IMR-90 (cell line): ENCODE measurements around the gene CSGALNACT2. TPM values are rescaled to one million over a fixed set of nuclear protein-coding genes. Genes with fewer than 3 reads are reported as not detected.

ENCODE experiments used
- ATAC-seq: fragments of 200-7000 bp; cut with Tn5 transposase; 2 replicates; pipeline ENCODE4 v1.9.1; 2020; ENCODE audit warnings: low read depth, mild to moderate bottlenecking, moderate library complexity
- BruUV-seq: library from RNA; stranded (reverse); fragments of 400-500 nt; replicated peaks from 2 replicates; lab custom pipeline; 2021; lab: Mats Ljungman, UMichigan
- CTCF ChIA-PET: fragments of 300-600 bp; formaldehyde crosslinking; extraction: SDS; loops from one replicate; lab custom pipeline; 2021; ENCODE audit warnings: antibody characterized with exemption; lab: Yijun Ruan, JAX
- POLR2A ChIA-PET: fragments of 300-600 bp; sonication (Branson Sonifier 250); formaldehyde crosslinking; loops from one replicate; lab custom pipeline; 2022; ENCODE audit warnings: antibody characterized with exemption; ENCODE audit not compliant: unreplicated experiment; lab: Charles Lee
- DNase-seq: peaks from one replicate; pipeline ENCODE4 v3.0.0; 2013
- H2AFZ ChIP-seq: replicated peaks from 2 replicates; pipeline ENCODE3; 2013; ENCODE audit warnings: low read length, mild to moderate bottlenecking; ENCODE audit not compliant: poor library complexity
- H2AK5ac ChIP-seq: 2 replicates; pipeline ENCODE4 v1.6.1; 2013; ENCODE audit warnings: low read depth, low read length, inconsistent platforms
- H2AK9ac ChIP-seq: replicated peaks from 2 replicates; pipeline ENCODE3; 2013; ENCODE audit warnings: mild to moderate bottlenecking, low read depth, low read length, moderate library complexity; ENCODE audit not compliant: poor library complexity
- H2BK120ac ChIP-seq: 2 replicates; pipeline ENCODE4 v1.6.1; 2013; ENCODE audit warnings: low read depth, low read length, inconsistent platforms
- H2BK15ac ChIP-seq: 3 replicates; pipeline ENCODE4 v1.6.1; 2013; ENCODE audit warnings: low read depth, low read length, inconsistent platforms
- H2BK20ac ChIP-seq: 2 replicates; pipeline ENCODE4 v1.6.1; 2013; ENCODE audit warnings: low read depth, mild to moderate bottlenecking, inconsistent platforms, low read length, moderate library complexity
- H2BK5ac ChIP-seq: 2 replicates; pipeline ENCODE4 v1.6.1; 2013; ENCODE audit warnings: mild to moderate bottlenecking, low read depth, low read length, inconsistent platforms; ENCODE audit not compliant: poor library complexity, severe bottlenecking
- H3K14ac ChIP-seq: replicated peaks from 2 replicates; pipeline ENCODE4 v1.6.1; 2013; ENCODE audit warnings: low read depth, low read length, inconsistent platforms
- H3K18ac ChIP-seq: 2 replicates; pipeline ENCODE4 v1.6.1; 2013; ENCODE audit warnings: low read depth, low read length, control low read depth
- H3K23ac ChIP-seq: 2 replicates; pipeline ENCODE4 v1.6.1; 2013; ENCODE audit warnings: low read depth, low read length, inconsistent platforms
- H3K27ac ChIP-seq: 2 replicates; pipeline ENCODE4 v1.5.1; 2013; ENCODE audit warnings: mild to moderate bottlenecking, control low read depth, low read length; ENCODE audit not compliant: insufficient read depth
- H3K27me3 ChIP-seq: 2 replicates; pipeline ENCODE4 v1.6.1; 2013; ENCODE audit warnings: low read length; ENCODE audit not compliant: control insufficient read depth, insufficient read depth
- H3K36me3 ChIP-seq: 2 replicates; pipeline ENCODE4 v1.6.1; 2013; ENCODE audit warnings: low read length, mixed read lengths; ENCODE audit not compliant: control insufficient read depth, insufficient read depth
- H3K4ac ChIP-seq: 2 replicates; pipeline ENCODE4 v1.6.1; 2013; ENCODE audit warnings: low read depth, low read length, inconsistent platforms
- H3K4me1 ChIP-seq: 2 replicates; pipeline ENCODE4 v1.6.1; 2013; ENCODE audit warnings: low read length, mixed read lengths; ENCODE audit not compliant: control insufficient read depth, insufficient read depth
- H3K4me2 ChIP-seq: 2 replicates; pipeline ENCODE4 v1.6.1; 2013; ENCODE audit warnings: low read depth, mild to moderate bottlenecking, control low read depth, low read length, moderate library complexity
- H3K4me3 ChIP-seq: 2 replicates; pipeline ENCODE4 v1.5.1; 2013; ENCODE audit warnings: low read depth, mild to moderate bottlenecking, control low read depth, low read length, moderate library complexity; ENCODE audit not compliant: insufficient read depth
- H3K56ac ChIP-seq: 2 replicates; pipeline ENCODE4 v1.6.1; 2013; ENCODE audit warnings: low read length, inconsistent platforms; ENCODE audit not compliant: insufficient read depth; ENCODE audit errors: extremely low read depth
- H3K79me1 ChIP-seq, 2 experiments: 2 replicates each; pipeline ENCODE4 v1.6.1; 2013; ENCODE audit warnings: low read length in 2 of 2, inconsistent platforms in 1 of 2, low read depth in 1 of 2
- H3K9ac ChIP-seq: 2 replicates; pipeline ENCODE4 v1.6.1; 2013; ENCODE audit warnings: low read depth, low read length, control low read depth
- H3K9me1 ChIP-seq: 2 replicates; pipeline ENCODE4 v1.6.1; 2013; ENCODE audit warnings: low read length, inconsistent platforms; ENCODE audit not compliant: insufficient read depth
- H3K9me3 ChIP-seq: 2 replicates; pipeline ENCODE4 v1.6.1; 2013; ENCODE audit warnings: low read length; ENCODE audit not compliant: control insufficient read depth, insufficient read depth
- H4K20me1 ChIP-seq: 2 replicates; pipeline ENCODE4 v1.6.1; 2013; ENCODE audit warnings: low read length, inconsistent platforms; ENCODE audit not compliant: insufficient read depth
- H4K5ac ChIP-seq: 2 replicates; pipeline ENCODE4 v1.6.1; 2013; ENCODE audit warnings: mild to moderate bottlenecking, low read depth, low read length, control low read depth
- H4K8ac ChIP-seq, 2 experiments: 2 replicates each; pipeline ENCODE4 v1.6.1; 2013; ENCODE audit warnings: low read depth in 2 of 2, low read length in 2 of 2, control low read depth in 1 of 2, inconsistent platforms in 1 of 2
- H4K91ac ChIP-seq: 2 replicates; pipeline ENCODE4 v1.6.1; 2013; ENCODE audit warnings: low read depth, low read length, inconsistent platforms; ENCODE audit not compliant: insufficient read depth
- BHLHE40 ChIP-seq: fragments of 150-350 bp; IDR thresholded peaks from 2 replicates; pipeline ENCODE4 v1.6.1; 2016; ENCODE audit warnings: mild to moderate bottlenecking, low read depth, low read length
- CEBPB ChIP-seq: IDR thresholded peaks from 2 replicates; pipeline ENCODE4 v1.6.1; 2012; ENCODE audit warnings: low read depth, low read length, improper control_type of control experiment
- CHD1 ChIP-seq: IDR thresholded peaks from 2 replicates; pipeline ENCODE4 v1.6.1; 2012; ENCODE audit warnings: low read depth, low read length, improper control_type of control experiment
- ELK1 ChIP-seq: fragments of 150-350 bp; IDR thresholded peaks from 2 replicates; pipeline ENCODE4 v1.6.1; 2016; ENCODE audit warnings: low read depth, mild to moderate bottlenecking, low read length, moderate library complexity, borderline replicate concordance
- FOS ChIP-seq: fragments of 150-350 bp; IDR thresholded peaks from 2 replicates; pipeline ENCODE4 v1.6.1; 2016; ENCODE audit warnings: low read depth, low read length
- MAFK ChIP-seq: IDR thresholded peaks from 2 replicates; pipeline ENCODE4 v1.6.1; 2012; ENCODE audit warnings: low read depth, low read length, improper control_type of control experiment
- MAZ ChIP-seq: IDR thresholded peaks from 2 replicates; pipeline ENCODE4 v1.6.1; 2012; ENCODE audit warnings: low read depth, mild to moderate bottlenecking, low read length, improper control_type of control experiment, moderate library complexity, borderline replicate concordance
- MXI1 ChIP-seq: IDR thresholded peaks from 2 replicates; pipeline ENCODE4 v1.6.1; 2012; ENCODE audit warnings: low read depth, mild to moderate bottlenecking, low read length, moderate library complexity, borderline replicate concordance
- NFE2L2 ChIP-seq: fragments of 150-350 bp; IDR thresholded peaks from 2 replicates; pipeline ENCODE4 v1.6.1; 2016; ENCODE audit warnings: low read depth, mild to moderate bottlenecking, low read length
- POLR2A ChIP-seq: IDR thresholded peaks from 2 replicates; pipeline ENCODE4 v1.6.1; 2012; ENCODE audit warnings: mild to moderate bottlenecking, low read depth, low read length
- RAD21 ChIP-seq: IDR thresholded peaks from 2 replicates; pipeline ENCODE4 v1.6.1; 2012; ENCODE audit warnings: low read length, improper control_type of control experiment
- RCOR1 ChIP-seq: IDR thresholded peaks from 2 replicates; pipeline ENCODE4 v1.6.1; 2012; ENCODE audit warnings: mild to moderate bottlenecking, low read length, improper control_type of control experiment; ENCODE audit not compliant: insufficient replicate concordance
- RFX5 ChIP-seq: IDR thresholded peaks from 2 replicates; pipeline ENCODE4 v1.8.0; 2012; ENCODE audit warnings: low read depth, mild to moderate bottlenecking, low read length, moderate library complexity
- SMC3 ChIP-seq: fragments of 150-350 bp; IDR thresholded peaks from 2 replicates; pipeline ENCODE4 v1.6.1; 2016; ENCODE audit warnings: low read depth, mild to moderate bottlenecking, antibody characterized with exemption, low read length, moderate library complexity
- USF2 ChIP-seq: fragments of 150-350 bp; IDR thresholded peaks from 2 replicates; pipeline ENCODE4 v1.6.1; 2017; ENCODE audit warnings: mild to moderate bottlenecking, antibody characterized with exemption, low read length, low read depth
- WGBS, 2 experiments: methylation state at CpG; one replicate each; pipeline versions ENCODE4 v1.1.5 to v1.1.7; 2013; ENCODE audit warnings: missing lambda C conversion rate in 2 of 2; ENCODE audit not compliant: insufficient read length in 1 of 2; ENCODE audit errors: extremely low coverage in 2 of 2; 5-methylcytosine and 5-hydroxymethylcytosine counted together
- dilution Hi-C: fragments of 300-500 bp; cut with HindIII; formaldehyde crosslinking; loops from one replicate; pipeline ENCODE4 v1.14.3; 2018; ENCODE audit warnings: low sequenced_read_pairs; ENCODE audit not compliant: unreplicated experiment
- in situ Hi-C: fragments of 300-500 bp; cut with MboI; formaldehyde crosslinking; loops from 3 replicates; pipeline ENCODE4 v1.14.3; 2019; ENCODE audit warnings: low sequenced_read_pairs, inconsistent platforms, mixed read lengths
- intact Hi-C: fragments of 100-400 bp; cut with micrococcal nuclease; formaldehyde crosslinking; loops from 2 replicates; pipeline ENCODE4 v1.10.0; 2022
- polyA plus RNA-seq, 3 experiments: library from polyadenylated mRNA; depleted of rRNA; stranded (reverse); fragments of >200 nt; gene quantifications; 2 replicates each; pipeline ENCODE4 v1.2.3, GENCODE V29; 2012; ENCODE audit warnings: low replicate concordance in 1 of 3
- total RNA-seq: library from RNA; depleted of rRNA; stranded (reverse); fragments of >200 nt; gene quantifications from 2 replicates; pipeline ENCODE4 v1.2.3, GENCODE V29; 2012
- TF ChIP-seq, protein P1 (sequence below): conservative IDR thresholded peaks from 2 replicates; pipeline ENCODE4 v1.5.1; 2012; ENCODE audit warnings: mild to moderate bottlenecking, low read depth, low read length, improper control_type of control experiment

The CSGALNACT2 gene
- total and polyA plus RNA-seq, 2 of the 4 experiments (the other 2 are of a cell fraction) = 6.5 to 13.1 TPM

DNA sequence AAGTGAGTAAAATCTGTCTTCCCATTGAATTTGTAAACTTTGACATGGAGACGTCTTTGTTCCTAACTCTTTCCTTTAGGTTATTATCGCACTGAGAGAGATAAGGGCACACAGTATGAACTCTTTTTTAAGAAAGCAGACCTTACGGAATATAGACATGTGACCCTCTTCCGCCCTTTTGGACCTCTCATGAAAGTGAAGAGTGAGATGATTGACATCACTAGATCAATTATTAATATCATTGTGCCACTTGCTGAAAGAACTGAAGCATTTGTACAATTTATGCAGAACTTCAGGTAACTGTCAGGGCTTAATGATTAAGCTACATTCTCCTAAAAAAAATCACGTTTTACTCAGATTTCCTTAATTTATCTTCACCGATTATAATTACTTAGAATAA is 20.4 kb downstream of the CSGALNACT2 start:
- Histone ChIP-seq H2AK9ac (no peak overlapping the region), H2BK20ac (no peak overlapping the region), H4K5ac (no peak overlapping the region), H3K27ac (no peak overlapping the region), H3K56ac (no peak overlapping the region), H2BK120ac (no peak overlapping the region), H3K4me1 (peaks cover 12% of the 10 kb centered on the region), H3K9me3 (no peaks in the 10 kb centered on the region), H4K91ac (no peak overlapping the region), H2BK5ac (no peak overlapping the region), H3K14ac (no peak overlapping the region), H4K20me1 (peaks cover 20% of the 10 kb centered on the region; the same call in 1 of the 2 replicates), H2AK5ac (no peak overlapping the region), H3K4me2 (no peak overlapping the region), H3K18ac (no peak overlapping the region), H2BK15ac (no peak overlapping the region), H3K9ac (no peak overlapping the region), H3K27me3 (no peaks in the 10 kb centered on the region), H3K9me1 (peaks cover 9% of the 10 kb centered on the region), H3K79me1 (peaks cover 28 to 37% of the 10 kb centered on the region in 2 experiments), H3K4me3 (no peak overlapping the region), H3K36me3 (peaks cover 14% of the 10 kb centered on the region), H2AFZ (no peak overlapping the region), H3K4ac (no peak overlapping the region), H3K23ac (no peak overlapping the region), H4K8ac (no peak overlapping the region)
- ChIA-PET POLR2A (no interaction called here), CTCF (no interaction called here)
- no peak for ATAC-seq
- no peak for DNase-seq
- dilution Hi-C loops (no loop called here), in situ Hi-C loops (no loop called here), intact Hi-C loops (loop anchor here (2.0 kb wide), 1 partner anchor 16 kb away; no protein-coding TSS in a partner anchor)
- BruUV-seq = no TSS peak
- no peak for TF ChIP-seq NFE2L2
- TF ChIP-seq MAZ = no peak
- no peak for TF ChIP-seq RAD21
- TF ChIP-seq USF2 = no peak
- no peak for TF ChIP-seq POLR2A
- TF ChIP-seq ELK1 = no peak
- no peak for TF ChIP-seq RCOR1
- TF ChIP-seq RFX5 = no peak
- TF ChIP-seq SMC3 = no peak
- TF ChIP-seq CHD1 = no peak
- TF ChIP-seq, protein P1, sequence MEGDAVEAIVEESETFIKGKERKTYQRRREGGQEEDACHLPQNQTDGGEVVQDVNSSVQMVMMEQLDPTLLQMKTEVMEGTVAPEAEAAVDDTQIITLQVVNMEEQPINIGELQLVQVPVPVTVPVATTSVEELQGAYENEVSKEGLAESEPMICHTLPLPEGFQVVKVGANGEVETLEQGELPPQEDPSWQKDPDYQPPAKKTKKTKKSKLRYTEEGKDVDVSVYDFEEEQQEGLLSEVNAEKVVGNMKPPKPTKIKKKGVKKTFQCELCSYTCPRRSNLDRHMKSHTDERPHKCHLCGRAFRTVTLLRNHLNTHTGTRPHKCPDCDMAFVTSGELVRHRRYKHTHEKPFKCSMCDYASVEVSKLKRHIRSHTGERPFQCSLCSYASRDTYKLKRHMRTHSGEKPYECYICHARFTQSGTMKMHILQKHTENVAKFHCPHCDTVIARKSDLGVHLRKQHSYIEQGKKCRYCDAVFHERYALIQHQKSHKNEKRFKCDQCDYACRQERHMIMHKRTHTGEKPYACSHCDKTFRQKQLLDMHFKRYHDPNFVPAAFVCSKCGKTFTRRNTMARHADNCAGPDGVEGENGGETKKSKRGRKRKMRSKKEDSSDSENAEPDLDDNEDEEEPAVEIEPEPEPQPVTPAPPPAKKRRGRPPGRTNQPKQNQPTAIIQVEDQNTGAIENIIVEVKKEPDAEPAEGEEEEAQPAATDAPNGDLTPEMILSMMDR = no peak
- TF ChIP-seq MXI1 = no peak
- TF ChIP-seq MAFK = no peak
- TF ChIP-seq FOS = no peak
- TF ChIP-seq BHLHE40 = no peak
- no peak for TF ChIP-seq CEBPB
- 100% methylated on average over 2 of the region's 6 CpGs; no CpG with 5 or more reads in 1 of the 2 experiments for WGBS, 2 experiments
